Naive thymus-derived CD4-positive, alpha-beta T cell (primary cell): ENCODE measurements around the gene FTCD. TPM values are rescaled to one million over a fixed set of nuclear protein-coding genes. Genes with fewer than 3 reads are reported as not detected.
A peak's percentile ranks its signal among the peaks of the same experiment; 100 is the strongest.

ENCODE experiments used
- ATAC-seq: fragments of 150-1000 bp; cut with Tn5 transposase; 2 replicates; pipeline ENCODE4 v1.10.0; 2021; ENCODE audit warnings: mild to moderate bottlenecking, moderate library complexity
- CTCF ChIA-PET: fragments of 350-600 bp; sonication (Branson Sonifier 250); formaldehyde crosslinking; loops from one replicate; lab custom pipeline; 2021; ENCODE audit warnings: antibody characterized with exemption; lab: Charles Lee
- POLR2A ChIA-PET: fragments of 350-600 bp; sonication (Branson Sonifier 250); formaldehyde crosslinking; loops from one replicate; lab custom pipeline; 2021; ENCODE audit warnings: antibody characterized with exemption, inconsistent platforms; lab: Charles Lee
- DNase-seq, 9 donors: peaks; one replicate each; pipeline versions ENCODE4 v3.0.0 to v3.0.0-alpha.2; 2020 to 2022; ENCODE audit warnings: mixed read lengths in 1 of 9
- H3K27ac ChIP-seq: one replicate; pipeline ENCODE4 v1.7.0; 2013; ENCODE audit warnings: mild to moderate bottlenecking, low read depth, low read length, moderate library complexity
- H3K27me3 ChIP-seq, 2 donors: one replicate each; pipeline ENCODE4 v1.7.0; 2013; ENCODE audit warnings: low read length in 2 of 2, mild to moderate bottlenecking in 2 of 2, moderate library complexity in 2 of 2; ENCODE audit not compliant: control insufficient read depth in 2 of 2, insufficient read depth in 2 of 2
- H3K36me3 ChIP-seq, 3 experiments: 1 replicate in 2 of 3; 2 replicates in 1 of 3; pipeline ENCODE4 v1.7.0; 2013; ENCODE audit warnings: low read length in 3 of 3, mild to moderate bottlenecking in 3 of 3, moderate library complexity in 1 of 3; ENCODE audit not compliant: insufficient read depth in 3 of 3, control insufficient read depth in 2 of 3
- H3K4me1 ChIP-seq, 2 donors: one replicate each; pipeline ENCODE4 v1.7.0; 2013; ENCODE audit warnings: low read length in 2 of 2, mild to moderate bottlenecking in 2 of 2, moderate library complexity in 1 of 2; ENCODE audit not compliant: control insufficient read depth in 2 of 2, insufficient read depth in 2 of 2
- H3K4me3 ChIP-seq: 2 replicates; pipeline ENCODE4 v1.7.0; 2013; ENCODE audit warnings: mild to moderate bottlenecking, low read length
- H3K9me3 ChIP-seq, 3 experiments: 1 replicate in 2 of 3; 2 replicates in 1 of 3; pipeline ENCODE4 v1.7.0; 2013; ENCODE audit warnings: low read length in 3 of 3; ENCODE audit not compliant: control insufficient read depth in 2 of 3
- H3K27ac Mint-ChIP-seq, 9 donors: one replicate each; pipeline ENCODE4 v1.8.0; 2020 to 2022; ENCODE audit warnings: mixed read lengths in 9 of 9, mild to moderate bottlenecking in 8 of 9, moderate library complexity in 5 of 9, inconsistent platforms in 2 of 9
- H3K27me3 Mint-ChIP-seq, 5 donors: one replicate each; pipeline ENCODE4 v1.8.0; 2021 to 2022; ENCODE audit warnings: mixed read lengths in 5 of 5, mild to moderate bottlenecking in 1 of 5
- H3K36me3 Mint-ChIP-seq, 5 donors: one replicate each; pipeline ENCODE4 v1.8.0; 2020 to 2022; ENCODE audit warnings: mixed read lengths in 5 of 5, mild to moderate bottlenecking in 3 of 5, inconsistent platforms in 1 of 5
- H3K4me1 Mint-ChIP-seq, 7 donors: one replicate each; pipeline ENCODE4 v1.8.0; 2020 to 2022; ENCODE audit warnings: mixed read lengths in 7 of 7, mild to moderate bottlenecking in 3 of 7, inconsistent platforms in 1 of 7
- H3K4me3 Mint-ChIP-seq, 10 donors: one replicate each; pipeline ENCODE4 v1.8.0; 2020 to 2022; ENCODE audit warnings: mild to moderate bottlenecking in 10 of 10, mixed read lengths in 10 of 10, moderate library complexity in 6 of 10, inconsistent platforms in 2 of 10
- H3K9me3 Mint-ChIP-seq, 11 donors: one replicate each; pipeline ENCODE4 v1.8.0; 2020 to 2022; ENCODE audit warnings: mixed read lengths in 11 of 11, mild to moderate bottlenecking in 4 of 11, inconsistent platforms in 1 of 11, moderate library complexity in 1 of 11
- intact Hi-C, 2 donors: fragments of 100-400 bp; cut with micrococcal nuclease; formaldehyde crosslinking; loops; one replicate each; pipeline ENCODE4 v1.15.1; 2023
- polyA plus RNA-seq, 2 donors: library from polyadenylated mRNA; unstranded; fragments of 300-500 nt; fragmentation: Illumina TruSeq; gene quantifications; one replicate each; pipeline ENCODE4 v1.2.3, GENCODE V29; 2021
- total RNA-seq, 6 experiments: library from RNA in 5 of 6; stranded (reverse) in 5 of 6; gene quantifications; 1 replicate in 5 of 6; 2 replicates in 1 of 6; pipeline ENCODE4 v1.2.3 and lab custom pipeline; 2021 to 2026

Gene FTCD
- total and polyA plus RNA-seq, 7 experiments from 2014 or later, result 0.29 to 5.7 (median 2.0) TPM; not detected in 2

- intact Hi-C loops, result no loop called here
- Mint-ChIP-seq H3K9me3 (no peaks in the 10 kb centered on the region), H3K36me3 (peaks cover 0 to 3% (median 0%) of the 10 kb centered on the region in 5 donors), H3K27ac (peak overlapping the region in 3 of 9 donors; percentile 65 to 71 (median 69)), H3K27me3 (peaks cover 0 to 11% (median 0%) of the 10 kb centered on the region in 5 donors), H3K4me3 (peak overlapping the region in 2 of 10 donors; percentile 7 to 13), H3K4me1 (peaks cover 0 to 6% (median 0%) of the 10 kb centered on the region in 7 donors)
- no peak for ATAC-seq
- ChIA-PET CTCF (no interaction called here), POLR2A (no interaction called here)
- H3K27ac ChIP-seq, result no peak overlapping the region
- H3K27me3 ChIP-seq, result no peaks in the 10 kb centered on the region
- H3K4me3 ChIP-seq, result no peak overlapping the region
- no peaks in the 10 kb centered on the region for H3K4me1 ChIP-seq
- H3K36me3 ChIP-seq, result no peaks in the 10 kb centered on the region
- no peak for DNase-seq
- no peaks in the 10 kb centered on the region for H3K9me3 ChIP-seq
Measured at GRCh38 chr21:46159390-46159789, 4.0 kb upstream of the FTCD start.

GRCh38 chr21:46158666-46159300 is 3.4 kb upstream of the FTCD start:
- Histone ChIP-seq H3K27ac (no peak overlapping the region), H3K9me3 (no peaks in the 10 kb centered on the region), H3K36me3 (no peaks in the 10 kb centered on the region), H3K4me1 (no peaks in the 10 kb centered on the region), H3K27me3 (no peaks in the 10 kb centered on the region), H3K4me3 (no peak overlapping the region)
- H3K4me1 Mint-ChIP-seq, result peaks cover 0 to 6% (median 0%) of the 10 kb centered on the region in 7 donors
- peaks cover 0 to 11% (median 0%) of the 10 kb centered on the region in 5 donors for H3K27me3 Mint-ChIP-seq
- ChIA-PET CTCF (no interaction called here), POLR2A (no interaction called here)
- DNase-seq, result no peak
- H3K27ac Mint-ChIP-seq, result peak overlapping the region in 2 of 9 donors; percentile 69 to 71
- ATAC-seq, result no peak
- H3K36me3 Mint-ChIP-seq, result peaks cover 0 to 3% (median 0%) of the 10 kb centered on the region in 5 donors
- peak overlapping the region in 2 of 10 donors; percentile 7 to 13 for H3K4me3 Mint-ChIP-seq
- intact Hi-C loops, result no loop called here
- no peaks in the 10 kb centered on the region for H3K9me3 Mint-ChIP-seq

- no peaks in the 10 kb centered on the region for H3K4me1 ChIP-seq
- no peak overlapping the region for H3K27ac ChIP-seq
- peaks cover 0 to 3% (median 0%) of the 10 kb centered on the region in 7 donors for H3K4me1 Mint-ChIP-seq
- no peaks in the 10 kb centered on the region for H3K36me3 ChIP-seq
- H3K27ac Mint-ChIP-seq, result no peak overlapping the region
- POLR2A ChIA-PET, result no interaction called here
- no peaks in the 10 kb centered on the region for H3K27me3 ChIP-seq
- H3K9me3 Mint-ChIP-seq, result no peaks in the 10 kb centered on the region
- no peak overlapping the region for H3K4me3 ChIP-seq
- intact Hi-C loops, result no loop called here
- ATAC-seq (no peak), DNase-seq (no peak)
- no peaks in the 10 kb centered on the region for H3K9me3 ChIP-seq
- CTCF ChIA-PET, result no interaction called here
- peaks cover 0 to 3% (median 0%) of the 10 kb centered on the region in 5 donors for H3K36me3 Mint-ChIP-seq
- no peak overlapping the region for H3K4me3 Mint-ChIP-seq
- peaks cover 0 to 5% (median 0%) of the 10 kb centered on the region in 5 donors for H3K27me3 Mint-ChIP-seq
Measured at GRCh38 chr21:46157987-46158451, 2.6 kb upstream of the FTCD start.

- Mint-ChIP-seq H3K9me3 (no peaks in the 10 kb centered on the region), H3K27me3 (no peaks in the 10 kb centered on the region), H3K4me3 (no peak overlapping the region), H3K27ac (peak overlapping the region in 2 of 9 donors; percentile 22 to 41), H3K36me3 (no peaks in the 10 kb centered on the region), H3K4me1 (peaks cover 0 to 5% (median 0%) of the 10 kb centered on the region in 7 donors)
- no peaks in the 10 kb centered on the region for H3K27me3 ChIP-seq
- H3K27ac ChIP-seq, result no peak overlapping the region
- no peak overlapping the region for H3K4me3 ChIP-seq
- no peaks in the 10 kb centered on the region for H3K4me1 ChIP-seq
- H3K9me3 ChIP-seq, result no peaks in the 10 kb centered on the region
- ChIA-PET POLR2A (no interaction called here), CTCF (no interaction called here)
- intact Hi-C loops, result no loop called here
- H3K36me3 ChIP-seq, result no peaks in the 10 kb centered on the region
- DNase-seq (peak in 1 of 9 donors; percentile 10), ATAC-seq (no peak)
Measured at GRCh38 chr21:46157396-46157986, 2.1 kb upstream of the FTCD start.

- DNase-seq, result no peak
- no peak overlapping the region for H3K27ac Mint-ChIP-seq
- CTCF ChIA-PET, result no interaction called here
Measured at GRCh38 chr21:46156678-46157077, 1.3 kb upstream of the FTCD start.

GRCh38 chr21:46156378-46156645 is 933 bp upstream of the FTCD start:
- ChIA-PET POLR2A (no interaction called here), CTCF (no interaction called here)
- H3K4me3 Mint-ChIP-seq, result no peak overlapping the region
- Histone ChIP-seq H3K27me3 (no peaks in the 10 kb centered on the region), H3K4me1 (no peaks in the 10 kb centered on the region), H3K9me3 (no peaks in the 10 kb centered on the region), H3K27ac (no peak overlapping the region), H3K36me3 (no peaks in the 10 kb centered on the region), H3K4me3 (no peak overlapping the region)
- DNase-seq (no peak), ATAC-seq (no peak)
- H3K27me3 Mint-ChIP-seq, result no peaks in the 10 kb centered on the region
- H3K4me1 Mint-ChIP-seq, result peaks cover 0 to 5% (median 0%) of the 10 kb centered on the region in 7 donors
- intact Hi-C loops, result no loop called here
- no peaks in the 10 kb centered on the region for H3K36me3 Mint-ChIP-seq
- no peaks in the 10 kb centered on the region for H3K9me3 Mint-ChIP-seq
- no peak overlapping the region for H3K27ac Mint-ChIP-seq

More at GRCh38 chr21:46156678-46157077, 1.3 kb upstream of the FTCD start:
- H3K27me3 Mint-ChIP-seq, result no peaks in the 10 kb centered on the region
- no peaks in the 10 kb centered on the region for H3K4me1 ChIP-seq
- no peaks in the 10 kb centered on the region for H3K36me3 Mint-ChIP-seq
- no peaks in the 10 kb centered on the region for H3K9me3 ChIP-seq
- no peak for ATAC-seq
- POLR2A ChIA-PET, result no interaction called here
- no peak overlapping the region for H3K27ac ChIP-seq
- no peaks in the 10 kb centered on the region for H3K27me3 ChIP-seq
- H3K4me3 Mint-ChIP-seq, result no peak overlapping the region
- intact Hi-C loops, result no loop called here
- no peak overlapping the region for H3K4me3 ChIP-seq
- H3K36me3 ChIP-seq, result no peaks in the 10 kb centered on the region
- peaks cover 0 to 5% (median 0%) of the 10 kb centered on the region in 7 donors for H3K4me1 Mint-ChIP-seq
- no peaks in the 10 kb centered on the region for H3K9me3 Mint-ChIP-seq
